Measurements from ENCODE around the gene CDKN2B-AS1. TPM values are rescaled to one million over a fixed set of nuclear protein-coding genes. Genes with fewer than 3 reads are reported as not detected.

The CDKN2B-AS1 gene
- total RNA-seq, 2 donors from 2014 or later = not detected

- Mint-ChIP-seq H3K27me3 (ENCODE audit: insufficient read depth) (peaks cover 99% of the 10 kb centered on the region), H3K4me3 (peak overlapping the region; percentile 28), H3K9me3 (peaks cover 3% of the 10 kb centered on the region), H3K36me3 (ENCODE audit: low read depth) (no peaks in the 10 kb centered on the region), H3K27ac (no peak overlapping the region), H3K4me1 (peaks cover 20% of the 10 kb centered on the region)
- DNase-seq = peak; percentile 76
- H3K27ac ChIP-seq (ENCODE audit: low read depth, low read length) = no peak overlapping the region
- H3K36me3 ChIP-seq (ENCODE audit: control insufficient read depth, insufficient read depth, low read length) = no peaks in the 10 kb centered on the region
- H3K27me3 ChIP-seq (ENCODE audit: control insufficient read depth, insufficient read depth, low read length, poor library complexity, severe bottlenecking) = peaks cover 100% of the 10 kb centered on the region
- TF ChIP-seq CTCF (conservative IDR thresholded peaks at IDR 0.05) = no peak
- WGBS, 2 experiments (ENCODE audit: insufficient coverage in 1 of 2, insufficient read length in 1 of 2) = 2 to 3% methylated on average over 15 to 44 of the region's 45 CpGs
- H3K4me1 ChIP-seq (ENCODE audit: control insufficient read depth, insufficient read depth, low read length) = no peaks in the 10 kb centered on the region
- no peak overlapping the region for H3K9ac ChIP-seq (ENCODE audit: extremely low read depth, low read length, poor library complexity, severe bottlenecking)
- peaks cover 12% of the 10 kb centered on the region for H3K9me3 ChIP-seq (ENCODE audit: control insufficient read depth, low read length)
- no peak overlapping the region for H3K4me3 ChIP-seq (ENCODE audit: low read length)
These were observed 23.6 kb upstream of the CDKN2B-AS1 start for GRCh38 chr9:21970800-21971640.

GRCh38 chr9:21972361-21972760 lies 22.2 kb upstream of the CDKN2B-AS1 start:
- peaks cover 3% of the 10 kb centered on the region for H3K9me3 Mint-ChIP-seq
- TF ChIP-seq CTCF (conservative IDR thresholded peaks at IDR 0.05) = no peak
- Histone ChIP-seq H3K4me1 (ENCODE audit: control insufficient read depth, insufficient read depth, low read length) (no peaks in the 10 kb centered on the region), H3K36me3 (ENCODE audit: control insufficient read depth, insufficient read depth, low read length) (no peaks in the 10 kb centered on the region), H3K9me3 (ENCODE audit: control insufficient read depth, low read length) (peaks cover 12% of the 10 kb centered on the region), H3K9ac (ENCODE audit: extremely low read depth, low read length, poor library complexity, severe bottlenecking) (no peak overlapping the region), H3K27me3 (ENCODE audit: control insufficient read depth, insufficient read depth, low read length, poor library complexity, severe bottlenecking) (peaks cover 100% of the 10 kb centered on the region), H3K4me3 (ENCODE audit: low read length) (no peak overlapping the region), H3K27ac (ENCODE audit: low read depth, low read length) (no peak overlapping the region)
- H3K36me3 Mint-ChIP-seq (ENCODE audit: low read depth) = no peaks in the 10 kb centered on the region
- H3K27ac Mint-ChIP-seq = no peak overlapping the region
- DNase-seq = no peak
- peaks cover 100% of the 10 kb centered on the region for H3K27me3 Mint-ChIP-seq (ENCODE audit: insufficient read depth)
- H3K4me3 Mint-ChIP-seq = no peak overlapping the region
- peaks cover 16% of the 10 kb centered on the region for H3K4me1 Mint-ChIP-seq

- H3K36me3 Mint-ChIP-seq (ENCODE audit: low read depth) = no peaks in the 10 kb centered on the region
- Histone ChIP-seq H3K4me3 (ENCODE audit: low read length) (peak overlapping the region; percentile 80), H3K27me3 (ENCODE audit: control insufficient read depth, insufficient read depth, low read length, poor library complexity, severe bottlenecking) (peaks cover 100% of the 10 kb centered on the region), H3K27ac (ENCODE audit: low read depth, low read length) (no peak overlapping the region), H3K9me3 (ENCODE audit: control insufficient read depth, low read length) (peaks cover 8% of the 10 kb centered on the region), H3K4me1 (ENCODE audit: control insufficient read depth, insufficient read depth, low read length) (no peaks in the 10 kb centered on the region), H3K9ac (ENCODE audit: extremely low read depth, low read length, poor library complexity, severe bottlenecking) (no peak overlapping the region), H3K36me3 (ENCODE audit: control insufficient read depth, insufficient read depth, low read length) (no peaks in the 10 kb centered on the region)
- H3K4me3 Mint-ChIP-seq = peak overlapping the region; percentile 64
- peaks cover 9% of the 10 kb centered on the region for H3K4me1 Mint-ChIP-seq
- peaks cover 99% of the 10 kb centered on the region for H3K27me3 Mint-ChIP-seq (ENCODE audit: insufficient read depth)
- WGBS, 2 experiments (ENCODE audit: insufficient coverage in 1 of 2, insufficient read length in 1 of 2) = 0 to 1% methylated on average over 8 to 21 of the region's 21 CpGs
- TF ChIP-seq CTCF (conservative IDR thresholded peaks at IDR 0.05) = no peak
- peaks cover under 1% of the 10 kb centered on the region for H3K9me3 Mint-ChIP-seq
- H3K27ac Mint-ChIP-seq = no peak overlapping the region
- DNase-seq = no peak
These were observed 20.3 kb upstream of the CDKN2B-AS1 start for GRCh38 chr9:21974343-21974721.
